Left renal pelvis (tissue), 4 donors: Measurements from ENCODE around the gene RGS1. TPM values are rescaled to one million over a fixed set of nuclear protein-coding genes. Genes with fewer than 3 reads are reported as not detected.

Source experiments
- DNase-seq, 4 donors: peaks; one replicate each; pipeline ENCODE4 v3.0.0-alpha.2; 2013; ENCODE audit warnings: low read depth in 4 of 4, low spot score in 3 of 4
- polyA plus RNA-seq, 4 donors: library from polyadenylated mRNA; unstranded; fragments of 120-200 nt; gene quantifications; one replicate each; pipeline ENCODE4 v1.2.1, GENCODE V29; 2013; ENCODE audit not compliant: insufficient read length in 4 of 4

Gene RGS1
- polyA plus RNA-seq, 4 donors: 2.7 to 6.6 (median 4.4) TPM

GRCh38 chr1:192552760-192553191 lies 22.8 kb upstream of the RGS1 start:
- no peak for DNase-seq

- DNase-seq: no peak
These were observed 21.8 kb upstream of the RGS1 start for GRCh38 chr1:192553741-192554140.

DNA sequence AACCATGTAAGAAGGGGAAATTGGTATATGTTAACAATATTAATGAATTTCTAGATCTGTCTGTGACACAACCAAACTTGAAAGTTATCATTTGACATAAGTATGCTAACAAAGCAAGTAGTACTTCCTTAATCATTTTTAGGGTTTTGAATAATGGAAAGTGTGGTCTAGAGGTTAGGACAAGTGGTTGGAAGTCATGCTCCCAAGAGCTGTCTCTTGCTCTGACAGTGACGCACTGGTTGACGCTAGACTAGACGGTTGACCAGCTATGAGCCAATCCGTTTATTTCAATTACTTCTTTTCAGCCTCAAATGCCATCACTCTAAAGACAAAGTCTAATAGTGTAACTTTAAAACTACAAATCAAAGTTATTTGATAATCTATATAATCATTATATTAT lies 20.7 kb upstream of the RGS1 start:
- no peak for DNase-seq

DNA sequence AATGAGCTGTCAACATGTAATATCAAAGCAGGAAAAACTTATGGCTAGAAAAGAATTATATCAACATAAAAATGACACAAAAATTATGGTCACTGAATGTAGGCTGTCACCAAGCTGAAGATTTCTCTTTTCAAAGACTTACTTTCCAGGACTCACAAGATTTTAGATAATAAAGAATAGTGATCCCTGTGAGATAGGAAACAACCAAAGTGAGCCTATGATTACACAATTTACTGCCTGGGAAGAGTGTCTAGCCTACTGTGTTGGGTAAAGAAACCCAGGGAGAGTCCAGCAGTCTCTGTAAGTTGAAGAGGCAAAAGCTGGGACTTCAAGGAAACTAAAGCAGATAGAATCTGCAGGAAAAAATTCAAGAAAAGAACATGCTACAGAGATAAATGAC lies 20.2 kb upstream of the RGS1 start:
- no peak for DNase-seq

DNA sequence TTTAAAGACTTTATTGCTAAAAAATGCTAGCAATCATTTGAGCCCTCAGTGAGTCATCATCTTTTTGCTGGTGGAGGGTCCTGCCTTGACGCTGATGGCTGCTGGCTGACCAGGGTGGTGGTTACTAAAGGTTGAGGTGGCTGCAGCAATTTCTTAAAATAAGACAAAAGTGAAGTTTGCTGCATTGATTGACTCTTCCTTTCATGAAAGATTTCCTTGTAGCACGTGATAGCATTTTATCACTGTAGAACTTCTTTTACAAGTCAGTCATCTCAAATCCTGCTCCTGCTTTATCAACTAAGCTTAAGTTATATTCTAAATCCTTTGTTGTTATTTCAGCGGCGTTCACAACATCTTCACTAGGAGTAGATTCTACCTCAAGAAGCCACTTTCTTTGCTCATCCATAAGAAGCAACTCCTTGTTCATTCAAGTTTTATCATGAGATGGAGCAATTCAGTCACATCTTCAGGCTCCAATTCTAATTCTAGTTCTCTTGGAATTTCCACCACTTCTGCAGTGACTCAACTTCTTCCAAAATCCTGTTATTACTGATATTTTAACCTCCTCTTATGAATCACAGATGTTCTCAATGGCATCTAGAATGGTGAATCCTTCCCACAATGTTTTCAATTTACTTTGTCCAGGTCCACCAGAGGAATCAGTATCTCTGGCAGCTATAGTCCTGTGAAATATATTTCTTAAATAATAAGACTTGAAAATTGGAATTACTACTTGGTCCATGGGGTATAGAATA lies 17.6 kb upstream of the RGS1 start:
- no peak for DNase-seq

- no peak for DNase-seq
These were observed 16.2 kb upstream of the RGS1 start for GRCh38 chr1:192559115-192560006.

- DNase-seq: no peak
These were observed 14.3 kb upstream of the RGS1 start for GRCh38 chr1:192561301-192561700.

GRCh38 chr1:192563129-192563528 lies 12.4 kb upstream of the RGS1 start:
- DNase-seq: no peak

DNA sequence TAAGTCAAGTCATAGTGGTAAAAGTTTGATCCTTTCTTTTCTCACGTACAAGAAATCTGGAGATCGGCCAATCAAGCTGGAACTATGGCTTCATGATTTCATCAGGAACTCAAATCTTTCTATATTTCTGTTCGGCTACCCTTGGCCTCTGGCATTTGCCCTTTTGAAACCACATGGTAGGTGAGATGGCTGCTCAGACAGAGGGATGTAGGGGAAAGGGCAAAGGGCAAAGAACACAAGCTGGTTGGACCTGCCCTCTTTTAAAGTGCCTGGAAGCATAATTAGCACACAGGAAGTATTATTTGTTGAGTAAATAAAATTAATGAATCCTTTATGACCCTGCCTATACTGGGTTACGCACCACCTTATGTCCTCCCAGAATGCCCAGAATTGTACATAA lies 11.5 kb upstream of the RGS1 start:
- no peak for DNase-seq

DNA sequence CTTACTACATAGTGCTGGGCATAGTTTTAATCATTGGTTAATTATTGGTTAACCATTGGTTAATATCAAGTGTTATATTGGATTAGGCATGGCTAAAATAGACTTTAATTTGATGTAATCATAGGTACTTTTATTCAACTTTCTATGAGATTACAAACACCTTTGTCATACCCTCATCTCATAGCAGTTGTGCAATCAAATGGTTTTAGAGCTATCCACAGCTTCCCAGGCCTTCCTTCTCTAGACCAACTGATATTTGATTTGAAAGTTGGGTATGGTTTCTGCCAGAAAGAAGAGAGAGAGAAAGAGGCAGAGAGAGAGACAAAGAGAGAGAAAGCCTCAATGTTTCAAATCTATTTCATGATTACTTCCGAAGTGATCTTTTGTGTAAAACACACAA lies 9.6 kb upstream of the RGS1 start:
- DNase-seq: no peak

DNA sequence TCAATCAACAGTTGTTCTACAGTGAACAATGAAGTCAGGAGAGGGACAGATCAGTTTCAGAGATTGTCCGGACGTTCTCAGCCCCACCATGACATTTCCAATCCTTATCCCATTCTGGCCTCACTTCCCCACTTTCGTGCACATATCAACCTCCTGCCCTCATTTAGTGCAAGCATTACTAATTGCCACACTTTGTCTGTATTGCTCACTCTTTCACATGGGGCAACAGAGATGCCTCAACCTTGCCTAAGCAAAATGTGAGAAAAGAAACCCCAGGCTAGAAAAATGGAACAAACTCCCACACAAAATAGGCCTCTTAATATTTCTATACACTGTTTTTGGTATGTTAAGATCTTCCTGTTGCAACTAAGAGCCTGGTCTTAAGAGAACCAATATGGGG lies 8.9 kb upstream of the RGS1 start:
- DNase-seq: no peak

DNA sequence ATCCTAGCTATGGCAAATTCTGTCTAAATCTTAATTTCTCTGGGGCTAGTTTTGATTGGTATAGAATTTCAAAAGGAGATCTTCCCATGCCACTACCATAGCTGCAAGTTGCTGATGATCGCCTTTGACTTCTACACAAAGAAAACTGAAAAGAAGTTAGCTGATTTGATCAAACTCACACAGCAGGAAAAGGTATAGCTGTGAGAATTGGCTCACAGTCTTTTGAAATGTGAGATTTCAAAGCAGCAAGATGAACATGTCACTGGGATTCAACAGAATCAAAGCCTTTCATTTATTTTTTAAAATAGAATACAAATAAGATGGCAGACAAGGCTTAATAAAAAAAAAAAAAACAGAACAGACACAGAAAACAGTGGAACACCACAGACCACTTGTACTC lies 7.5 kb upstream of the RGS1 start:
- DNase-seq: no peak

GRCh38 chr1:192571668-192572067 lies 3.9 kb upstream of the RGS1 start:
- no peak for DNase-seq

- no peak for DNase-seq
These were observed 2.1 kb upstream of the RGS1 start for GRCh38 chr1:192573499-192573898.

- DNase-seq: no peak
These were observed 1.5 kb upstream of the RGS1 start for GRCh38 chr1:192574073-192574472.

GRCh38 chr1:192576190-192577144 lies 894 bp downstream of the RGS1 start:
- no peak for DNase-seq

- DNase-seq: no peak
These were observed 1.9 kb downstream of the RGS1 start for GRCh38 chr1:192577145-192578140.

DNA sequence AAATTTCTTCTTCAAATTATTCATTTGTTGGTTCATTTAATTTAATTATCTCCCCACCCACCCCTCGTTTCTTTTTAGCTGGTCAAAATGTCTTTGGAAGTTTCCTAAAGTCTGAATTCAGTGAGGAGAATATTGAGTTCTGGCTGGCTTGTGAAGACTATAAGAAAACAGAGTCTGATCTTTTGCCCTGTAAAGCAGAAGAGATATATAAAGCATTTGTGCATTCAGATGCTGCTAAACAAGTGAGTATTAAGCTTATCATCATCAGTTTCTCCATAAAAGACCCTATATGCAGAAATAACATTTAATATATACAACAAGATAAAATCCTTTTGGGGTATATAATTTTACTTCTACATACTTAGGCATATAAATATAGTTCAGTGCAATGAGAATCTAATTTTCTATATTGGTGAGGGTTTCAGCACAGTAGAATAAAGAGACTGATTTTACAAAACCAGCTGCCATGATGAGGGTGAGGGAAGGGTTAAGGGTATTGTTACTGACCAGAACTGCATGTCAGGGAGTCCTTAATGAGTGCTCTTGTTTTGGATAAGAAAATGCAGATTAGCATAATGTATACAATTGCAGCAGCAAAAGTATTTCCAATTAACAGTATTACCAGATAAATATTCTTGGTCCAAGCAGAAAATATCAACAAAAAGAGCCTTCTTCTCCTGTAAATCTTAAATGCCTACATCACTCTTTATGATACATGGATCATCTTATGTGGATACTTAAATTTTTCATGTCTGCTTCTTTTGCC lies 2.8 kb downstream of the RGS1 start:
- no peak for DNase-seq
